OCI-LY7 (cell line): ENCODE results near the gene DENND4A.

Experiments used
- EZH2phosphoT487 ChIP-seq: fragments of 200-600 bp; sonication (generic); IDR thresholded peaks from 2 replicates; pipeline ENCODE4 v1.6.1; 2018; ENCODE audit warnings: low read depth, borderline replicate concordance, mild to moderate bottlenecking, mixed run types, antibody characterized with exemption, low read length, moderate library complexity, mixed read lengths
- TF ChIP-seq, protein P1 (sequence below): fragments of 200-600 bp; sonication (generic); conservative IDR thresholded peaks from 2 replicates; pipeline ENCODE4 v1.5.1; 2014; ENCODE audit warnings: mild to moderate bottlenecking, antibody characterized with exemption, low read length, moderate library complexity, mixed read lengths

DNA sequence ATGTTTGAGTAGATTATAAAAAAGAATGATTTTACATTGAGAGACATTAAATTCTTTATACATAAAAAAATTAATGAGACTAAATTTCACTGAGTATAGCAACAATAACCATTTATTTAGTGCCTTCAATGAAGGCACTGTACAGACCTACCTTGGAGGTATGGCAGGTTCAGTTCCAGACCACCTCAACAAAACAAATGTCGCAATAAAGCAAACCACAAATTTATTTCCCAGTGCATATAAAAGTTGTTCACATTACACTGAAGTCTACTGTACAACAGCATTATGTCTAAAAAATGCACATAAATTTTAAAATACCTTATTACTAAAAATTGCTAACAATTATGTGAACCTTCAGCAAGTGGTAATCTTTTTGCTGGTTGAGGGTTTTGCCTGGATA, 111.5 kb downstream of the DENND4A start:
- TF ChIP-seq, protein P1, sequence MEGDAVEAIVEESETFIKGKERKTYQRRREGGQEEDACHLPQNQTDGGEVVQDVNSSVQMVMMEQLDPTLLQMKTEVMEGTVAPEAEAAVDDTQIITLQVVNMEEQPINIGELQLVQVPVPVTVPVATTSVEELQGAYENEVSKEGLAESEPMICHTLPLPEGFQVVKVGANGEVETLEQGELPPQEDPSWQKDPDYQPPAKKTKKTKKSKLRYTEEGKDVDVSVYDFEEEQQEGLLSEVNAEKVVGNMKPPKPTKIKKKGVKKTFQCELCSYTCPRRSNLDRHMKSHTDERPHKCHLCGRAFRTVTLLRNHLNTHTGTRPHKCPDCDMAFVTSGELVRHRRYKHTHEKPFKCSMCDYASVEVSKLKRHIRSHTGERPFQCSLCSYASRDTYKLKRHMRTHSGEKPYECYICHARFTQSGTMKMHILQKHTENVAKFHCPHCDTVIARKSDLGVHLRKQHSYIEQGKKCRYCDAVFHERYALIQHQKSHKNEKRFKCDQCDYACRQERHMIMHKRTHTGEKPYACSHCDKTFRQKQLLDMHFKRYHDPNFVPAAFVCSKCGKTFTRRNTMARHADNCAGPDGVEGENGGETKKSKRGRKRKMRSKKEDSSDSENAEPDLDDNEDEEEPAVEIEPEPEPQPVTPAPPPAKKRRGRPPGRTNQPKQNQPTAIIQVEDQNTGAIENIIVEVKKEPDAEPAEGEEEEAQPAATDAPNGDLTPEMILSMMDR, result no peak
- no peak for TF ChIP-seq EZH2phosphoT487
